Stimulated activated CD8-positive, alpha-beta memory T cell treated with anti-CD3 and anti-CD28 coated beads, Interleukin-15, amount 100 ng/mL, for 1 hour (primary cell): ENCODE results near the gene MACF1.
"Not testable (repeated sequence)": the region's sequence is repeated elsewhere in the genome, so short reads cannot be mapped to it uniquely, and the experiment has no call there.

Source experiments
- DNase-seq: peaks from one replicate; pipeline ENCODE4 v3.0.0-alpha.2; 2020; ENCODE audit warnings: low read depth

Gene MACF1

DNA sequence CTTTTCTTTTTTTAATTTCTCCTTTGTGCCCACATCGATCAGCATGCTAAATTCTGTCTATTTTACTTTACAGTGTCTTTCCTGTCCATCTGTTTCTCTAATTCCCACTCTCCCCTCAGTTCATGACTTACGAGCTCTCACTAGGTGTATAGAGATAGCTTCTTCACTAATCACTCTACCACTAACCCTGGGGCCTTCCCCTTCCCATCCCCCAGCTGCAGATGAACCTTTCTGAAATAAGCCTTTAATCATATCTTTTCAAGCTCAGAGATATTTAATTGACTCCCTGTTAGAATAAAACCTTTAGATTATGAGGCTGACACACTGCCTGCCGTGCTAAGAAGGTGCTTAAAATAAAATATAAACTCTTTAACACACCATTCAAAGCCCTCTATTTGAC lies 220.7 kb downstream of the MACF1 start:
- DNase-seq: no peak

DNA sequence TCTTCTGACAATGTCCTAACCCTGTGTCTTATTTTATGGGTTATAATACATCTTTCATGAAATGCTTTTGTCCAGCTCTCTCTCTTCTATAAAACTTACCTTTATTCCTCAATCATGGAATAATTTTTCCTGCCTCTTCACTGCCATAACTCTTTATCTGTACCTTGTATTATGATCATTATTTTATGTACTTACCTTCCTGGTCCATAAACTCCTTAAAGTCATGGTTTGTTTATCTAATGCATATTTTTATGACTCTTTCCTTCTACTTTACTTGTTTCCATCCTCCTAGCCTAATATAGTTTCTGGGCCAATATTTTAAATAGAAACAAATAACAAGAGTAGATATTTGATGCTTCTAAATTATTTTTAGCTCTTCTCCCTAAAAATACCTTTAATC lies 221.1 kb downstream of the MACF1 start:
- no peak for DNase-seq

DNA sequence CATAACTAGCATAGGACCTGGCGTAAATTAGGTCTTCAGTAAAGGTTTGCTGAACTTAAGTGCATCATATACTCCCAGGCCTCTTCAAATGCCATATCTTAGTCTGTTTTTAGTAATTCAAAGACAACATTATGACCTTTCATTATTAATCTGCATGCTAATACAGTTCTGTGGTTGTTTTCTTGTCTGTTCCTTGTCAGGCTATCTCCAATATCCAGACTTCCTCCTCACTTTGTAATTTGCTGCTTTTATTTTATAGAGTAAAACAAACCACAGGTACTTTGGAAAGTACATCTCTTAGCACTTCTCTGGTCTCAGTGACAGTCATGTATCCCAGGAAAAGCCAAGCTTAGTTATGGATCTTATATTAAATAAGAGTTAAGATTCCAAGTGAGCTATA lies 221.9 kb downstream of the MACF1 start:
- no peak for DNase-seq

DNA sequence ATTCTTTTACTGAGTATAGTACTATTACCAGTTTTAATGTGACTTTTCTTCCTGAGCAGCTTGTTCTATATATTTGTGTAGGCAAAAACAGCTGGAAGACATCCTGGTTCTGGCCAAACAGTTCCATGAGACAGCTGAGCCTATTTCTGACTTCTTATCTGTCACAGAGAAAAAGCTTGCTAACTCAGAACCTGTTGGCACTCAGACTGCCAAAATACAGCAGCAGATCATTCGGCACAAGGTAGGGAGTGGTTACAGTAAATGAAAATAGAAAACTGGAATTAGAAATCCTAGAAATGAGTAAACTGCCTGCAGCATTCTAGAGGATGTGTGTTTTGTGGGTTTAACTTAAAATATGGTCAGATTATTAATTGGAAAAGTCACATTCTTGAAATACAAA lies 222.9 kb downstream of the MACF1 start:
- DNase-seq: no peak

GRCh38 chr1:39427912-39428311 lies 223.4 kb downstream of the MACF1 start:
- DNase-seq: no peak

DNA sequence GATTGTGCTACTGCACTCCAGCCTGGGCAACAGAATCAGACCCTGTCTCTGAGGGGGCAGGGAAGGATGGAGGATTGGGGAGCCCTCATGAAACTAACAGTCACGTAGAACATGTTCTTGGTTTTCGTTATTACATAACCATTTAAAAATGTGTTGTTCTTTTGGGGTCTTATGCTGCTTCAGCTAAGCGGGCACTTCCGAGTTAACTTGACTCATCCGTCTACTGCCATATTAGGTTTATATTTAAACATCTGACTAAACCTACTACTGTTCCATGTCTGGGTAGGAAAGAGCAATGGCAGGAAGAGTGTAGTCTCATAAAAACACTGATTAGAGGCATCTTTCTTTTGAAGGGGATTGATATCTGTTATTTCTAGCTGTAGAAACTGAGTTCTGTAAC lies 227.4 kb downstream of the MACF1 start:
- no peak for DNase-seq

DNA sequence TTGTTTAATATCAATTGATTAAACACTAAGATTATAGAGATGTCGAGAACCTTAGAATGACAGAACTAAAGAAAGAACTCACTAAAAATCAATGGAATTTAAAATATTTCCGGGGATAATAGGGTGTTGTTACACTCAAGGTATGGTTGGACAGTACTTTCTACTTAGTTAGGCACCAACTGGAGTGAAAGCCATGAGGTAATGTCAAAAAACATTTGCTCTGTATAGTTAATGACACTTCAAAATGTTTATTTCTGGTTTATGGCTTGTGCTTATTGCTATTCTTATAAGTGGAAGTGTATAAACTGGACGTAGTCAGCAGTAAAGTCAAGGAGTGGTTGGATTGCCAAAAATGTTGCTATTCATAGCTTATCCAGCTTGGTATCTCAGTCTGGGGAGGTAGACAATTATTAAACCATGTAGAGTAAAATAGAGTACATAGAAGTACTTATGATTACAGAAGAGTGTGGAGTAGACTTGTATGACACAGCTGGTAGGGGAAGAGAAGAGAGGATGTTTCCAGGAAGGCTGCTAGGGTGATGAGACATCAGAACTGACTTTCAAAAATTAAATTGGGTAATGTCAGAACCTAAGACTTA lies 230.4 kb downstream of the MACF1 start:
- DNase-seq: no peak

GRCh38 chr1:39435597-39435996 lies 231.1 kb downstream of the MACF1 start:
- no peak for DNase-seq

DNA sequence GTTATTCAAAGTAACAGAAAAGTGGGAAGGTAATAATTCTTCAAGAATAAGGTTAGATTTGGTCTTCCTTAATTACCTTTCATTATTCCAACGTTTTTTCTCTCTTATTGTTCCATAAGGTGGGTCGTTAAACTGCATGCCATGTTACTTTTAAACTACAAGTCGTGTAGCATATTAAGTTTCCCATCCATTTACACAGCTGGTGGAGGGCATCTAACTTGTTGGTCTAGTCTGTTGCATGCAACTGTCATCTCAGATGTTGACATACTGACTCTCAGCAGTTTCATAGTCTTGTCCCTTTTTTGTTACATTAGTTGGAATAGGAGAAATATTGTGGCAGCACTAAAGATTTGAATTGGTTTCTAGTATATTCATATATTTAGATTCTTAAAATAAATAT lies 232.3 kb downstream of the MACF1 start:
- DNase-seq: no peak

DNA sequence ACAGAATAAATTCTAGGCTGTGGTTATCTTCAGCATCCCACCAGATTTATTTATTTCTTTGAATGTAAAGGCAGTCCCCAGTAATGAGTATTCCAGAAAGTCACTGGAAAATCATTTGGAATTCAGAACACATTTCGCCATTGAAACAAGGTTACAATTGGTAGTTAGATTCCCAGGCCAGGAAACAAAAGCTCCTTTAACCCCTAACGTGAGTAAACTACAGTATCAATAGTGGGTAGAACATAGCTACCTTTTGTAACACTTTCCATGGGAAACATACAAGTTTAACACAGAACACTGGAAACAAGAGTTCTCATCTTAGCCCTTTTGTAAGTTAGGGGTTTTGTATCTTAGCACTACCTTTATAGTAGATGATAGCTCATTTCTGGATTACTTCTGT lies 233.5 kb downstream of the MACF1 start:
- no peak for DNase-seq

- DNase-seq: no peak
These were observed 236.4 kb downstream of the MACF1 start for GRCh38 chr1:39440856-39441255.

- DNase-seq: no peak
These were observed 237.3 kb downstream of the MACF1 start for GRCh38 chr1:39441797-39442196.

GRCh38 chr1:39445573-39445972 lies 241.1 kb downstream of the MACF1 start:
- no peak for DNase-seq

DNA sequence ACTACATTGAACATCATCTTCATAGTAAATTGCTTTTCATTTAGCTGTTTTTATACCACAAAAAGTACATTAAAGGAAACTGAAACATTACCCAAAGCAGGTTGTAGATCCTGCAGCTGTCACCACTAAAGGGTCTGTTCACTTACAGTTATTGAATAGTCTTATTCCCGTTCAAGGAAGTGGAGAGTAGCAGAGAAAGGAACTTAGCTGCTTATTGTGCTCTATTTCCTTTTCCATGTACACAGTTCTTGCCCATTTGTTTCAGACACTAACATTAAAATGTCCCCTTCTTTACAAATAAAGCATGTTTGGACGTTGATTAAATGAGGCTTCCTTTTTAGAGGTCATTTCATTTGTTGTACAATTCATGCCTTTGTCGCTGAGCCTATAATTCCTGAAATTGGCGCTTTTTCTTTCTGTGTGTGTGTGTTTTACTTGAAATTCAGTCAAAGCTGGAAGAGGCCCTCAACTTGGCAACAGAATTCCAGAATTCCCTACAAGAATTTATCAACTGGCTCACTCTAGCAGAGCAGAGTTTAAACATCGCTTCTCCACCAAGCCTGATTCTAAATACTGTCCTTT lies 242.6 kb downstream of the MACF1 start:
- DNase-seq: no peak

- not testable (repeated sequence) for DNase-seq
These were observed 245.5 kb downstream of the MACF1 start for GRCh38 chr1:39450041-39450440.

- DNase-seq: no peak
These were observed 246.6 kb downstream of the MACF1 start for GRCh38 chr1:39450956-39451606.

DNA sequence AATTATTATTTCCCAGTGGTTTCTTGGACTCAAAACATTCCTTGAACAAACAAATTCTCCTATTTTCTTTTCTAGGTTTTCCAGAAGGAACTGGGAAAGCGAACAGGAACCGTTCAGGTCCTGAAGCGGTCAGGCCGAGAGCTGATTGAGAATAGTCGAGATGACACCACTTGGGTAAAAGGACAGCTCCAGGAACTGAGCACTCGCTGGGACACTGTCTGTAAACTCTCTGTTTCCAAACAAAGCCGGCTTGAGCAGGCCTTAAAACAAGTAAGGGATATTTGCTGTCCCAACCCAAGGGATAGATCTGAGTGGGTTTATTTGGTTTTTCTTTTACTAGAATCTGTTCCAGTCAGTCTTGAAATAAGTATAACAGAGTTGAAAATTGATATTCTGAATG lies 247.6 kb downstream of the MACF1 start:
- no peak for DNase-seq

GRCh38 chr1:39452540-39452939 lies 248.0 kb downstream of the MACF1 start:
- DNase-seq: no peak

- DNase-seq: no peak
These were observed 249.1 kb downstream of the MACF1 start for GRCh38 chr1:39453603-39454002.

- no peak for DNase-seq
These were observed 254.5 kb downstream of the MACF1 start for GRCh38 chr1:39458991-39459390.

DNA sequence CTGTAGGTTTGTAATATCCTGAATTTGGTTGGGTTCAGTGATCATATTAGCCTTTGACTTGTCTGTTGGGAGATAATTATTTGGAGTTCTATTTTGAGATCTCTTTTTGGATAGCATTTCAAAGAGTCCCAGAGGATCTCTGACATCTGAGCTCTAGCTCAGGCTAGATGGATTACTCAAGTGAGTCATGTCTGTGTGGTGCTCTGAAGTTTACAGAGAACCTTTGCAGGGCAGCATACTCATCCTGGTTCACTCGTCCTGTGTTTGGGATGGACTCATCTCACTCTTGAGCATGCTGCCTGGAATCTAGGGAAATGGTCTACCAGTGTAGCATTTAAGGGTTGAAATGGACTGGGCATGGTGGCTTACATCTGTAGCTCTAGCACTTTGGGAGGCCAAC lies 257.6 kb downstream of the MACF1 start:
- DNase-seq: no peak

- DNase-seq: no peak
These were observed 262.1 kb downstream of the MACF1 start for GRCh38 chr1:39466413-39467107.

DNA sequence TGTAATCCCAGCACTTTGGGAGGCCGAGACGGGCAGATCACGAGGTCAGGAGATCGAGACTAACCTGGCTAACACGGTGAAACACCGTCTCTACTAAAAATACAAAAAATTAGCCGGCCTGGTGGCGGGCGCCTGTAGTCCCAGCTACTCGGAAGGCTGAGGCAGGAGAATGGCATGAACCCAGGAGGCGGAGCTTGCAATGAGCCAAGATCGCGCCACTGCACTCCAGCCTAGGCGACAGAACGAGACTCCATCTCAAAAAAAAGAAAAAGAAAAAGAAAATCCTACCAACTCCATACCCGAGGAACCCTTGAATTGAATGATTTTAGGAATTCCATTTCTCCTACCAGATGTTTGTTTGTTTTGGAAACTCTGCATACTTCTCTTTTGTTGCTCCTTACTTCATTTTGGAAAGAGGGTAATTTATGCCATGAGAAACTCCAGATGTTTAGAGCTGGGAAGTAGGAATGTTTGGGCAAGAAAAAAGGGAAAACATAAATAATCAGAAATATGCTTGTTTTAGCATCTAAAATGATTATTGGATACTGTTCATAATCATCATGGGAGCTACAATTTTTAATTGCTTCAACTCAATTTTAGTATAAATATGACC lies 262.7 kb downstream of the MACF1 start:
- not testable (repeated sequence) for DNase-seq
